Activated T-cell treated with anti-CD3 and anti-CD28 coated beads for 4 hours (primary cell): ENCODE measurements around the gene PLAA.
A peak's percentile ranks its signal among the peaks of the same experiment; 100 is the strongest.

Experiments used
- DNase-seq: peaks from one replicate; pipeline ENCODE4 v3.0.0-alpha.2; 2020

The PLAA gene

GRCh38 chr9:26946753-26947727 lies at the start of gene PLAA:
Gene PLAA (minus strand): TSS chr9:26947242. CDS start chr9:26947045, 197 bp downstream.
- peak; percentile 75 for DNase-seq

- no peak for DNase-seq
Measured at GRCh38 chr9:26995810-26996209, 48.8 kb upstream of the PLAA start.

GRCh38 chr9:26983340-26983739 lies 36.3 kb upstream of the PLAA start:
- no peak for DNase-seq

GRCh38 chr9:26975728-26976707 lies 29.0 kb upstream of the PLAA start:
- no peak for DNase-seq

GRCh38 chr9:26974927-26975326 lies 27.9 kb upstream of the PLAA start:
- no peak for DNase-seq

GRCh38 chr9:26973989-26974388 lies 26.9 kb upstream of the PLAA start:
- no peak for DNase-seq

GRCh38 chr9:26971721-26972120 lies 24.7 kb upstream of the PLAA start:
- DNase-seq = no peak

GRCh38 chr9:26956860-26957233 lies 9.8 kb upstream of the PLAA start:
- no peak for DNase-seq

- DNase-seq = peak; percentile 86
Measured at GRCh38 chr9:26955921-26956859, 9.1 kb upstream of the PLAA start, which contains the start of gene IFT74. Gene IFT74 (plus strand): TSS chr9:26956412. CDS start chr9:26961968, 5,556 bp downstream.

GRCh38 chr9:26955222-26955903 lies 8.3 kb upstream of the PLAA start:
- no peak for DNase-seq

- no peak for DNase-seq
Measured at GRCh38 chr9:26954050-26954508, 7.0 kb upstream of the PLAA start.

- no peak for DNase-seq
Measured at GRCh38 chr9:26951794-26952193, 4.8 kb upstream of the PLAA start.

GRCh38 chr9:26950521-26950920 lies 3.5 kb upstream of the PLAA start:
- no peak for DNase-seq

GRCh38 chr9:26949637-26950069 lies 2.6 kb upstream of the PLAA start:
- no peak for DNase-seq

GRCh38 chr9:26947736-26948135 lies 694 bp upstream of the PLAA start:
- no peak for DNase-seq

- no peak for DNase-seq
Measured at GRCh38 chr9:26945591-26945990, 1.5 kb downstream of the PLAA start.

GRCh38 chr9:26940779-26941178 lies 6.3 kb downstream of the PLAA start:
- DNase-seq = no peak

GRCh38 chr9:26939955-26940711 lies 6.9 kb downstream of the PLAA start:
- DNase-seq = no peak

- DNase-seq = no peak
Measured at GRCh38 chr9:26937816-26938371, 9.1 kb downstream of the PLAA start.

- DNase-seq = no peak
Measured at GRCh38 chr9:26935847-26936246, 11.2 kb downstream of the PLAA start.
